ENCODE measurements around the gene P4HA3. TPM values are rescaled to one million over a fixed set of nuclear protein-coding genes. Genes with fewer than 3 reads are reported as not detected.

P4HA3 gene
- polyA plus RNA-seq, 1 donor: 1.0 TPM

- no peak for DNase-seq
Observed at GRCh38 chr11:74318241-74318932, 6.9 kb upstream of the P4HA3 start.

DNA sequence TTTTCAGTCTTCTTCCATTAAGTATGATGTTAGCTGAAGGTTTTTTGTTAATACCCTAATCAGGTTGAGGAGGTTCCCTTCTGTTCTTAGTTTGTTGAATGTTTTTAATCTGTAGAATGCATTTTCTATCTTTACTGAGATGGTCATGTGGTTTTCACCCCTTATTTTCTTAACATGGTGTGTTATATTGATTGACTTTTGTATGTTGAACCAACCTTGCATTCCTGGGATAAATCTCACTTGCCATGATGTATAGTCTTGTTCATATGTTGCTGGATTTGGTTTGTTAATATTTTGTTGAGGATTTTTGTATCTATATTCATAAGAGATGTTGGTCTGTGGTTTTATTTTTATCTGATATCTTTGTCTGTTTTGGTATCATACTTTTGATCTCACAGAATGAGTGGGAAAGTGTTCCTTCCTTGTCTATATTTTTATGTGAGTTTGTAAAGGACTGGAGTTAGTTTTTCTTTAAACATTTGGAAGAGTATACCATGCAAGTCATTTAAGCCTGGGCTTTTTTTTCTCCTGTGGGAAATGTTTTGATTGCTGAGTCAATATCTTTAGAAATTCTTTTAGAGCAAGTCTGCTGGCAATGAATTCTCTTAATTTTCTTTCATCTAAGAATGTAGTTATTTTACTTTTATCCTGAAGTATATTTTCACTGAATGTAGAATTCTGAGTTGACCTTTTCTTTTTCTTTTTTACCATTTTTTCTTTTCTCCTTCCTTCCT is 5.5 kb upstream of the P4HA3 start:
- no peak for DNase-seq

GRCh38 chr11:74312326-74312725 is 886 bp upstream of the P4HA3 start:
- no peak for DNase-seq

DNA sequence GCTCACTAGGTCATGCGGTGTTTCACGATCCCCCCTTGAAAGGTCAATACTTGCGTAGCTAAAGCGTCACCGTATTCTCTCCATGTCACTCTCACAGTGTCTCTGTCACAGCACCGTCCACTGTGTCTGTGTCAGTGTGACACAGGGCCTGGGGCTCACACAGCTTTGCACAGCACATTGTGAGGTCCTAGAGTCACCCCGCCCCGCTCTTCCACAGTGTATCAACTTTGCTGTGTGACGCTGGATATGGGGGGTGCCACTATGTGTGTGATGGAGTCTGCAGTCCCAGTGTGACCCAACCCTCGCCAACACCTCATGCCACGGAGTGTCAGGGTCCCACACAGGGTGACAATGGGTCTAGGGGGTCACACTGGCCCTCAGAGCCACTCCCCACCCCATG is 583 bp downstream of the P4HA3 start:
- DNase-seq: no peak

- no peak for DNase-seq
Observed at GRCh38 chr11:74307434-74307833, 4.0 kb downstream of the P4HA3 start.

GRCh38 chr11:74306435-74307175 is 4.8 kb downstream of the P4HA3 start:
- no peak for DNase-seq

DNA sequence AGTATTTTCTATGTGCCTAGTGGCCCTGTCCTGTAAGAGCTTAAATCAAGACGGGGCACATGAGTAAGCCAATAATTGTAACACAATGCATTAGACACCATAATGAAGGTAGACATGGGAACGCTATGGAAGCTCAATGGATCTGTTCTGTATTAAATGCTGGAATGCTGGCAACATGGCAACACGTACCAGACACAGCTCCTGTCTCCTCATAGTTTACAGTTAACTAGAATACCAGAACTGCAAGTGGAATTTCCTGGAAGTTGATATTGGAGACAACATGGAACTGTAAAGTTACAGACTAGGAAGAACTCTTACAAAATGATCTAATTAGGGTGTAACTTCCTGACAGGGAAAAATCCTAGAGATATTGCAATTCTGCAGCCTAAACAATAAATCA is 12.4 kb downstream of the P4HA3 start:
- DNase-seq: no peak

- no peak for DNase-seq
Observed at GRCh38 chr11:74297484-74297883, 14.0 kb downstream of the P4HA3 start.

DNA sequence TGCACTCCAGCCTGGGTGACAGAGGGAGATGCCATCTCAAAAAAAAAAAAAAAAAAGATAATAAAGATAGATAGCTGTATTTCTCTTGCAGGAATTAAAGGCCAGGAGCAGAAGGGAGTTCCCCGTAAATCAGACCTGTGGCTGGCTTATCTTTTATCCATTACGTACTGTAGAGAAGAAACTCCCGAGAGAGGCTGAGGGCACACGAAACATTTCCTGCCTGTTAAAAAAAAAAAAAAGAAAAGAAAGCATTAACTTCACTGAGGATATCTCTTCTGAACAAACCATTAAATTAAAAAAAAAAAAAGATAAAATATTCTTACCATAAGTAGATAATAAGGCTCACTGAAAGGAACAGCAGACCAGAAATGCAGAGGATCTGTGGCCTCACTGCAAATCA is 22.5 kb downstream of the P4HA3 start:
- DNase-seq: no peak

DNA sequence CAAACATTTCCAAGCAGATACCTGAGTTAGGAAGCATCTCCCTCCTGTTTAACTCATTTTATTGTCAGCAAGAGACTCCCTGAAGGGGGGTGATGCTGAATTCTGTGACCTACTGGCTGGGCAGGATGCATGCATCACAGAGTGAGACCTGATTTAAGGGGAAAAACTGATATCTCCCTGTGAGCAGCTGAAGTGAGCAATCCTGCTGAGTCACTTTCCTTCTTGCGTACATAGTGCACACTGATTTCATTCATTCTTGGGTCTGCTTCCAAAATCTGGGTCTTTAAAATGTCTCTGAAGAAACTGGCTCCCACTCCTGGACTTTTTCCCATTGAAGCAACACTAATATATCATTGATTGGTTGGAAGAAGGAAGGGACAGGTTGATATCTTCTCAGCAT is 23.3 kb downstream of the P4HA3 start:
- no peak for DNase-seq

DNA sequence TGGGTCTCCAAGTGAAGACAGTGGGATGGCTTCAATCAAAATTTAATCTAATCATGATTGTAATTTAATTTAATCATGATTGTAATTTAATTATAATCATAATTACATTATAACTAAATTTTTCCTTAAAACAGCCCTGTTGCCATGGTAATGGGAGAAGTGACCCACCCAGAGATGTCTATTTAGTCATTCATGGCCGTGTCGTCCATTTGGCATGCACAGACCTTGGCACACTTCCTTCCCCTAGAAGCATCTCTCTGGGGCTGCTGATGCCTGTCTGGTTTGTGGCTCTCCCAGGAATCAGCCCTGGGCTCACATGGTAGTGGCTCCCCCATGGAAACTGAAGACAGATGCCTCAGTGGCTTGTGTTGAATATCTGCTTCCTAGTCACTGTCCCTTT is 27.0 kb downstream of the P4HA3 start:
- no peak for DNase-seq

DNA sequence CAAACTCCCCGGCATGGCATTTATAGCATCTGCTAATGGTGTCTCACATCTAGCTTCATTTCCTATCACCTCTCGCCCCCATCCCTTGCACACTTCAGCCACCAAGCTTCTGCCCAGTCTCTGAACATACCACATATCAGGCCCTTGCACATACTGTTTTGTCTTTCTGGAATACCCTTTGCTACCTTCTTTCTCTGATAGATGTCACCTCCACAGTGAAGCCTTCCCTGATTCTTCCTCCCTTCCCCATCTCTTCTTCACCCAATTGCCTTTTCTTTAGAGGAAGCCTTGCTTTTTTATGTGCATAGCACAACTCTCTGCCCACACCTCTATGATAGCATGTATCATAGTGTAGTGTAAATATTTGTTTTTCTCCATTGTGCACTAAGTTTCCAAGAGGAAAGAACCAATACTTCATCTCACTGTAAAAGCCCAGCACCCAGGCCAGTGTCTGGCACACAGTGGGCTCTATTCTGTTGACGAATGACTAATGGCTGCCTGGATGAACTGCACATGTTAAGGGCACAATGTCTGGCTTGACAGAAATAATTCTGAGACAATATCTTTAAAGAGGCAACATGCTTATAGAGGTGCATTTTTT is 27.8 kb downstream of the P4HA3 start:
- DNase-seq: no peak

DNA sequence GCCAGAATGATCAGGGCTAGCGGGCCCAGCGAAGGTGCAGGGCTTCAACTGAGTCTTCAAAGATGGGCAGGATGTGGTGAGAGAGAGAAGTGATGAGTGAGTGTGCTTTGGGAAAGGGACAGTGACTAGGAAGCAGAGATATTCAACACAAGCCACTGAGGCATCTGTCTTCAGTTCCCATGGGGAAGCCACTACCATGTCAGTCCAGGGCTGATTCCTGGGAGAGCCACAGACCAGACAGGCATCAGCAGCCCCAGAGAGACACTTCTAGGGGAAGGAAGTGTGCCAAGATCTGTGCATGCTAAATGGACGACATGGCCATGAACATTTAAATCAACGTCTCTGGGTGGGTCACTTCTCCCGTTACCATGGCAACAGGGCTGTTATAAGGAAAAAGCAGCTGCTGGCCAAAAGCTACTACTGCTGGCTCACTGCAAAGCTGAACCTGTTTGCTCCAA is 28.5 kb downstream of the P4HA3 start:
- DNase-seq: no peak

DNA sequence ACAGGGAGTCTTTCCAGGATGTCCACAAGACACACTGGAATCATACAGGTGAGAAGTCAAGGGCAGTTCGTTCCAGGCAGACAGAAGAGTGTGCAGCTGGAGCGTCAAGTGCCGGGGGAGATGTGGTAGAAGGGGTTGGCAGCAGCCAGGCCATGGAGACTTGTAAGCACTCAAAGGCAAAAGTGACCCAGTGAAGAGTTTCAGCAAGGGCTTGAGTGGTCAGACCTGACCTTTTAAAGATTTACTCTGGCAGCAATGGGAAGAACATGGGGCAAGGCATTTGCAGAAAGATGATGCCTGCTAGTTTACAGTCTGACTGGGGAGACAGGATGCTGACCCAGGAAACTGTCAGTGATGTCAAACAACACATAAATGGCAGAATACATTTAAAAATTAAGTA is 29.0 kb downstream of the P4HA3 start:
- no peak for DNase-seq

GRCh38 chr11:74280494-74280893 is 30.9 kb downstream of the P4HA3 start:
- DNase-seq: no peak

DNA sequence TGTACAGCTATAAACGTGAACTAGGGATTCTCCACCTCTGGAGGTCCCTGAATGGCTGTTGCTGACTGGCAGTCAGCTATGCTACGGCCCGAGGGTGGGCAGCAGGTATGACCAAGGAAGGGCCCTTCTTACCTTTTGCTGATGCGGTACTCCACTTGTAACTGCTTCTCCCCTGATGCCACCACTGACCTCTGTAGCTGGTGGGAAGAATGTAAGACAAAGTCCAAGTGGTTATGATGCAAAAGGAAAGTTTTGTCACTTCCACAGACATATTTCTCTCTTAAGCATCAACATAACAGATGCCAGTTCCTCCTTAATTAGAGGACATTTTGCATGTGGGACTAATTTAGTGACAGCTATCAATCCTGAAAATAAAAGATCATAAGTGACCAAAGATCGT is 32.2 kb downstream of the P4HA3 start:
- no peak for DNase-seq

GRCh38 chr11:74278721-74279161 is 32.7 kb downstream of the P4HA3 start:
- DNase-seq: no peak

DNA sequence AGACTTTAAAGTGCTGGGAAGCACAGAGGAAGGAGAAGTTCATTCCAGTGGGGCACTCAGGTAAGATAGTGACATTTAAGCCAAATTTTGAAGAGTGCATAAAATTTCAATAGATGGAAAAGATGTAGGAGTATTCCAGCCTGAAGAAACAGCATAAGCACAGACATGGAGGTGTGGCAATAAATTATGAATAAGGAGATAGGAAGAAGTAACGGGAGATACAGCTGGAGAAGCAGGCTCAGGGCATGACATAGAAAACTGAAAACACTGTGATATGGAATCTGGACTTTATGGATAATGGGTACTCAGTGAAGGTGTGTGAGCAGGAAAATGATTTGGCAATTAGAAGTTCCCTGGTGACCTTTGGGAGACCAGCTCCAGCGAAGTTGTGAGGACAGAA is 33.3 kb downstream of the P4HA3 start:
- DNase-seq: no peak

GRCh38 chr11:74276581-74276980 is 34.9 kb downstream of the P4HA3 start:
- DNase-seq: no peak

DNA sequence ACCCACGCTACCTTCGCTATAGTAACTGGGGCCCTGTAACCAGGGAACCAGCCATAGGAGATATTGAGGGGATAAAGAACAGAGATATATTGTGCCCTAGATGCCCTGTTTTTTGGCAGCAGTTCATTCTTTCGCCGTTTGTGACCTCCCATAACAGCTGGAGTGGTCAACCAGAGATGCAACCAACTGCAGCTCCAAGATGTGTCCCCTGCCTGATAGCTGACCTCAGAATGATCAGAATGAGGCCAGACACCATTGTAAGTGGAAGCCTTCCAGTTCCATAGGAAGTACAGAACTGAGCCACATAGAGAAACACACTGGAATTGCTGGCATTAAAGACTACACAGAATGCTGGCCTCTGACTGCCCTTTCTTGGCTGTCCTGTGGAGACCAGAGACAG is 39.2 kb downstream of the P4HA3 start:
- no peak for DNase-seq

- DNase-seq: no peak
Observed at GRCh38 chr11:74269161-74269811, 42.2 kb downstream of the P4HA3 start.

- no peak for DNase-seq
Observed at GRCh38 chr11:74268456-74268855, 43.0 kb downstream of the P4HA3 start.
